GM18505 (cell line): ENCODE results near the gene ARF1.

Experiments used
- ATAC-seq: cut with Tn5 transposase; IDR thresholded peaks from one replicate; pipeline ENCODE4 v1.9.1; 2021; ENCODE audit not compliant: unreplicated experiment
- POLR2A ChIP-seq: IDR thresholded peaks from 4 replicates; pipeline ENCODE4 v1.6.1; 2011; ENCODE audit warnings: borderline replicate concordance; ENCODE audit not compliant: insufficient read depth, insufficient read length; ENCODE audit errors: extremely low read depth

ARF1 gene

DNA sequence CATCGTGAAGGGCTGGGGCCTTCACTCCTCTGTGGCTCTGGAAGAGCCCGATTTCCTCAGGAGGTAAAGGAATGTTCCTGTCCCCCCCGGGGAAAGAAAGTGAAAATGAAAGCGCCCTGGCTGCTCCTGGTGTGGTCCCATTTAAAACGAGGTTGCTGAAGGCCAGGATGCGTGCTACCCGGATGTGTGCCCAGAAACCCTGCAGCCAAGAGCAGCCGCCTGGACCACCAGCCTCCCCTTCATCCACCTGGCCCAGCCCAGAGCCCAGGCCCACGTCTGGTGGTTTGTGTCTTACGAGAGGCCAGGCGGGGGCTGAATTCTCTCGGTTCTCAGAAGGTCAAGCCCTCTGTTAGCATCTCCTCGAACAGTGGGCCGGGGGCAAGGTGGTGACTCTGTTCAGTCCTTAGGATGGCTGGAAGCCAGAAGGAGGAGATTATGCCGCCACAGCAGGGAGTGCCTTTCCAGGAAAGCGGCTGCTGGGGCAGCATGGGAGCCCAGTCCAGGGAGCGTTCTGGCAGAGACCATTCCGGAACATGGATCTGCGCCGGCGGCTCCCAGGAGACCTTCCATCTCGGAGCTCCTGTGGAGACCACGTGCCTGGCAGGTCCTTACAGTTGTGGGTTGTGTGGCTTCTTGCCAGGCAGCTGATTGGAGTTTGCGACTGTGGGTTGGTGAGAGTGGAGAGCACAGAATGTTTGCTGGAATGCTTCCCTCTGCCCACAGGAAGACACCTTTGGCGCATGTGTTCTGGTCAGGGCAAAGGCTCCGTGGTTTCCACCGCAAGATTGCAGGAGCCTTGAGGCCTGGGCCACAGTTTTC is 58.9 kb downstream of the ARF1 start:
- no peak for ATAC-seq
- no peak for TF ChIP-seq POLR2A

DNA sequence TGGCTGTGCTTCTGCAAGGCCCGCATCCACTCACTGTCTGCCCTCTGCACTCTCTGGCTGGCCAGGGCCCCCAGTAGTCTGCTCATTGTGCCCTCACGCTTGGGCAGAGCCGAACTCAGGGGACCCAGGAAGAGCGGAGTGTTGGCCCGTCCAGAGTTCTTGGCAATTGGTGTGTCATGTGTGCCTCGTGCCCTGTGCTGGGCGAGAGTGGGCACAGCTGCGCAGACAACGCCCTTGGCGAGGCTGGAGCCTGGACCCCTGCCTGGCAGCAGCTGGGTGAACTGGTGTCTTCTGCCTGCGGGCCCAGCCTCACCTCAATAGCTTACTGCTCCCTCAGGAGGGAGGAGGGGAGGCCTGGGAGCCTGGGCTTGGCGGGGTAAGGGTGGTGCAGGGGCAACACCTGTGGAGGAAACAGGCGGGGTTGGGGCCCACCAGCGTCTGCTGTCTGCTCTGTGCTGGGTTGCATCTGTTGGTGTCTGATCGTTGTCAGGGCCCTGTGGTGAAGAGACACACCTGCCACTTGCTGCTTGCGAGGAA is 59.7 kb downstream of the ARF1 start:
- no peak for TF ChIP-seq POLR2A
- ATAC-seq, result no peak

DNA sequence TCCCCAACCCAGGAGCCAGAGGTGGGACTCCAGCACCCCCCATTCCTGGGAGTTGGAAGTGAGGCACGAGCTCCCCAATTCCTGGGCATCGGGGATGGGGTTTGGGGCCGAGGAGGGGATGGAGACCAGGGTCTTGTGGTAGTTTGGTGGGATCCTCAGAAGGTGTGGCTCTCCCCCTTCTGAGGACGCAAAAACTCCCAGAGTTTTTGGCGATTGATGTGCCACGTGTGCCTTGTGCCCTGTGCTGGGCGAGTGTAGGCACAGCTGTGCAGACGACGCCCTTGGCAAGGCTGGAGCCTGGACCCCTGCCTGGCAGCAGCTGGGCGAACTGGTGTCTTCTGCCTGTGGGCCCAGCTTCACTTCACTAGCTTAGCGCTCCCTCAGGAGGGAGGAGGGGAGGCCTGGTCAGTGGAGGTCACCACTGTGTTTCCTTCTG is 60.2 kb downstream of the ARF1 start:
- no peak for ATAC-seq
- no peak for TF ChIP-seq POLR2A

DNA sequence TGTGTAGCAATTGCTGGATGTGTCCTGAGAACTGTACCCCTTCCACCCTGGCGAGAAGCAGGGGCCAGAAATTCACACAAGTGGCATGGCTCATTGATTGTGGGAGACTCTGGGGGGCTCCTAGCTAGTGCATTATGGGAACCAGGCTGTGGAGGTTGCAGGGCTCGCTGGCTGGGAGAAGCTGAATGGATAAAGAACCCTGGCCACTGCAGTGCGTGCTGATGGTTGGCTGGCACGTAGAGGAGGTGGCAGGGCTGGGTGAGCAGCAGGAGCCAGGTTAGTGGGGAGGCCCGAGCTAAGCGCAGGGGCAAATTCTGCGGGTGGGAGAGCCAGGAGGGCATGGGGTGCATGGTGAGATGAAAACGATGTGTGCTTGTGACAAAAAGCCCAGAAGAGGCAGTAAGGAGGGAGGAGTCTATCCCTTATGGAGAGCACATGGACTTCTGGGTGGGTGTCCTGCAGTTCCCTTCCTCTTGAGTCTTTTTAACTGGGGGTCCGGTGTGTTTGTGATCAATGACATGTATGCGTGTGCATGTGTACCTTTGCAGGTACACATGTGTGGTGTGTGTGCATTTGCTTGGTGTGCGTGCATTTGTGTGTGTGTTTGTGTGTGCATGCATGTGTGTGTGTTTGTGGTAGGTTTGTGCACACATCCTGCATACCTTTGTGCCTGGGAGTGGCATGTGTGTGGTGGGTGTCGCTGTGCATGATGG is 61.1 kb downstream of the ARF1 start:
- no peak for TF ChIP-seq POLR2A
- no peak for ATAC-seq

DNA sequence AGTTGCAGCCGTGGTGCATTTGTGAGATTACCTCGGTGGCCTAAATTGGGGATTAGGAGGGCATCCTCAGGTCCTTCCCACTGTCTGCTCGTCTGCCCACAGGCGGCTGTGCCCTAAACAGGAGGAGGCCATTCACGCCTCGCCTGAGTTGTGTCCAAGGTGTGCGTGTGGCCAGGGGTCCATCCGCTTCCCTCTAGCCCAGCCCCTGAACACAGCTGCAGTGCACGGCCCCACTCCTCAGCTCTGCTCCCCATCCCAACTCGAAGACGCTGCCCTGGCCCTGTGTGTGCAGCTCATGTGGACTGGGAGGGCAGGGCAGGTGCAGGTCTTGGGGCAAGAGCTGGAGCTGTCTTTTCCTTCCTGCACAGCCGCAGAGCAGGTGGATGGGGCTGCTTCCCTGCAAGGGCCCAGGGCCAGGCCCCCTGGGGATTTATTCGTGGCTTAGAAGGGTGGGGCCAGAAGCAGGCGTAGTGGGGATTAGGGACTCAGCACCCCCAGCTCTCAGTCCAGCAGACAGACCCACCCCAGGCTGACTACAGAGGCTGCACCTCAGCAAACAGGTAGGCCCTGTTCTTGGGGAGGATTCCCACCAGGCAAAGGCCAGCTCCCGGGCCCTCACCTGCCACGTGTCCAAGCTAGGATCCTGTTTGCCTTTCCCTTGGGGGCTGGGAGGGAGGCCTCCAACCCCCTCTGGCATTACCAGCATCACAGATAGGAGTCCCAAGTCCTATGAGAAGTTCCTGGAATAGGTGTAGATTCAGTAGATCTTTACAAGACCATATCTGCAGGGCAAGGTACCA is 61.9 kb downstream of the ARF1 start:
- ATAC-seq, result no peak
- TF ChIP-seq POLR2A, result no peak

DNA sequence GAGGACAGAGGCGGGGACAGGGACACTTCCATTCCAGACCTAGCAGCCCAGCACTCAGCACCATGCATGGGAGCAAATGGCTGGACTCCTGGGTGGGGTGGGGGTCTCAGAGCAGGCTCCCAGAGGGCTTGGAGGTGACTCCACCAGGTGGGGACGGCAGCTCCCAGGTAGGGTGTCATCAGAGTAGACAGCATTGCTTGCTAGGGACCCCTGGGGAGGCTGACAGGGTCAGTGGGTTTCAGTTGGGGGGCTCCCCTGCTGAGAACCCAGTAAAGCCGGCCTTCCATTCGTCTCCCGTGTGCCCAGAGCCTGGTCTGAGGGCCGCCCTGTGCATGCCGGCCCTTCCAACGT is 62.5 kb downstream of the ARF1 start:
- no peak for ATAC-seq
- no peak for TF ChIP-seq POLR2A

DNA sequence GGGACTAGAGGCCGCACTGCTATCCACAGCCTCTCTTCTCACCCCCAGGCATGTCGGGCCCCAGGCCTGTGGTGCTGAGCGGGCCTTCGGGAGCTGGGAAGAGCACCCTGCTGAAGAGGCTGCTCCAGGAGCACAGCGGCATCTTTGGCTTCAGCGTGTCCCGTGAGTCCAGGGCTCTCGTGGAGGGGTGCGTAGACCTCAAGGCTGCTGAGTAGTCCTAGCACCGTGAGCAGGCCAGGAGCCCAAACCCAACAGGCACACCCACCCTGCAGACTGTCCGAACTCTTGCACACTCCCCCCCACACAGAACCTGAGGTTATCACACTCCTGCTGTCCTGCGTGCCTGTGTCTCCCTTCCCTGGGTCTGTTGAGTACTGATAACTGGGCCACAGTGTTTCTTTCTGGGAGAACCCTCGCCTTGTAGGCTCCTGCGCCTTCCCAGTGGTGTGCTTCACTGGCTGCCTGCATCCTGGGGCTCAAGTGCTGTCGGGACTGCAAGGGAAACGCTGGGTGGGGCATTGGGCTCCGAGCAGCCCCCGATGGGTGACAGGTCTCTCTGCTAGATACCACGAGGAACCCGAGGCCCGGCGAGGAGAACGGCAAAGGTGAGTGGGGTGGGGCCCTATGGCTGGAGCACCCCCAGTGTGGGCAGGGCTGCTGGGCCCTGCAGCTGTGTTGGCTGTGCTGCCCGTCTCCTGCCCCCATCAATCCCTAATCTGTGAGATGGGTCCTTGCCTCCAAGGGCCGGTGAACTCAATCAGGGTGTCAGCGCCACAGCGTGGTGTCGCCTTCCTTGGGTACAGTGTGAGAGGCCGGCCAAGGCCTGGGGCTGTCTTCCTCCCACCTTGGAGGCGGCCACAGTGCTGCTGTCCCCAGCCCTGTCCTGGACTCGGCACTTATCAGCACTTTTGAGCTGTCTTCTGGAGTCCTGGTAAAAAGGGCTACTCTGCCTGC is 63.2 kb downstream of the ARF1 start:
- no peak for TF ChIP-seq POLR2A
- ATAC-seq, result no peak

DNA sequence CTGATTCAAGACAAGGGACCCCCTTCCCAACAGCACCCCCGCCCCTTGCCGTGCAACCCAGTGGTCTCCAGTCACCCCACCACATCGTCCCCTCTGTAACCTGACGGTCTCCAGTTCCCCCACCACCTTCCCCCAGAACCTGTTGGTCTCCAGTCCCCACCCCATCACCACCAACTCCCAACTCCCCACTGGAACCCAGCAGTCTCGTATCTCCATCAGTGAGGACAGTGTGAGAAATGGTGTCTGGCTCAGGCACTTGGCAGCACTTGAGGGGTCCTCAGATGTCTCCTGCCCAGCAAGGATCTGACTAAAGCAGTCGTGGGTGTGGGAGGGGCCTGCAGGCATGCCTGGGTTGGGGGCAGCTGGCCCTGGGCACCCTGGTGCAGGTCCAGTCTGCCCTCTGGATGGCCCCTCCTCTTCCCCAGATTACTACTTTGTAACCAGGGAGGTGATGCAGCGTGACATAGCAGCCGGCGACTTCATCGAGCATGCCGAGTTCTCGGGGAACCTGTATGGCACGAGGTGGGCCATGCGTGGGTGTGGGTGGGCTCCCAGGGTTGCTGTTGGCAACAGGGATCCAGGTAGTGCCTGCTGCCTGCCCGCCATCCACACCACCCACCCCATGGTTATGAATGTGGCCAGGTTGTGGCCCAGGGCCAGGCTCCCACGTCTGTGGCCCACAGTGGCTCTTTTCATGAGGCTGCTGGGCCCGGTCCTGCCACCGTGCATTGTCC is 64.1 kb downstream of the ARF1 start:
- no peak for TF ChIP-seq POLR2A
- ATAC-seq, result no peak

DNA sequence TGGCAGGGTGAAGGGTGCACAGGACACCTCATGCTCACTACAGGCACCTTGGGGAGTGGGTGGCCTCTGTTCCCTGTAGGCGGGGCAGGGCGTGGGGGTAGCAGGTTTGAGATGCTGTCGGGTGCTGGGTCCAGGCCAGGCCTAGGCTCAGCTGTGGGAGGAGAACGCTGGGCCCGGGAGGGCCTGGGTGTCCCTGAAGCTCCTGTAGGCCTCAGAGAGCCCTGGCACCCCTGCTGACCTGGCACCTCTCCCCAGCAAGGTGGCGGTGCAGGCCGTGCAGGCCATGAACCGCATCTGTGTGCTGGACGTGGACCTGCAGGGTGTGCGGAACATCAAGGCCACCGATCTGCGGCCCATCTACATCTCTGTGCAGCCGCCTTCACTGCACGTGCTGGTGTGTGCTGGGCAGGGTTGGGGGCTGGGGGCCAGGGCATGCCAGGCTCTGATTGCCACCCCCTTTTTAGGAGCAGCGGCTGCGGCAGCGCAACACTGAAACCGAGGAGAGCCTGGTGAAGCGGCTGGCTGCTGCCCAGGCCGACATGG is 64.7 kb downstream of the ARF1 start:
- TF ChIP-seq POLR2A, result no peak
- ATAC-seq, result no peak

DNA sequence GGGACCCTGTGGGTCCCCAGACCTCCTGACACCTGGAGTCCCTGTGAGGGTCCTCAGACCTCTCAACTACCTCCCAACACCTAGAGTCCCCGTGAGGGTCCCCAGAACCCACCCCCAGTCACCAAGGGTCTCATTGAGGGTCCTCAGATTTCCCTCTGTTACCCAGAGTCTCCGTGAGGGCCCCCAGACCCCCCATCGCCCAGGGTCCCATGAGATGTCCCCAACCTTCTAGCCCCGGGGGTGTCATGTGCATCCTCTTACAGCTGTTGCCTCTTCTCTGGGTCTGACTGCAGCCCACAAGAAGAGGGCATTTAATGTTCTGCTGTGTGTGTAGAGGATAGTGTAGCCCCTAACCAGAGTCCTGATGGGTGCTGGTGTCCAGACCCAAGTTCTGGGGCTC is 65.3 kb downstream of the ARF1 start:
- no peak for ATAC-seq
- TF ChIP-seq POLR2A, result no peak

DNA sequence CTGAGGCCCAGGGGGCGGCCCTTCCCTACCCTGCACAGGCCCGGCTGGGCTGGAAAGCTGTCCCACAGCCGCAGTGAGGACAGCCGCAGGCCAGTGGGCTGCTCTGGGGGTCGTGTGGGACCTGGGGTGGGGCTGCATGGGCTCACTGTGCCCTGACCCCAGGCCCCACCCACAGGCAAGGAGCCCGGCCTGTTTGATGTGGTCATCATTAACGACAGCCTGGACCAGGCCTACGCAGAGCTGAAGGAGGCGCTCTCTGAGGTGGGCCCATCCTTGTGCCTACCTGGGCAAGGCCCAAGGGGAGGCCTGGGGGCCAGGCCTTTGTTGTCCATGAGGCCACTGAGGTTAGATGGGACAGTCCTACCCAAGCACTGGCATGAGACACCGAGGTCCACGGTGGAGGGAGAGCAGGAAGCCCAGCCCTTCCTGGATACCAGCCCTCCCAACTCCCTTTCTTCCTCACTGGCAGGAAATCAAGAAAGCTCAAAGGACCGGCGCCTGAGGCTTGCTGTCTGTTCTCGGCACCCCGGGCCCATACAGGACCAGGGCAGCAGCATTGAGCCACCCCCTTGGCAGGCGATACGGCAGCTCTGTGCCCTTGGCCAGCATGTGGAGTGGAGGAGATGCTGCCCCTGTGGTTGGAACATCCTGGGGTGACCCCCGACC is 65.8 kb downstream of the ARF1 start:
- TF ChIP-seq POLR2A, result no peak
- no peak for ATAC-seq
